Measurements from ENCODE around the gene CDKL5.

Gene CDKL5

DNA sequence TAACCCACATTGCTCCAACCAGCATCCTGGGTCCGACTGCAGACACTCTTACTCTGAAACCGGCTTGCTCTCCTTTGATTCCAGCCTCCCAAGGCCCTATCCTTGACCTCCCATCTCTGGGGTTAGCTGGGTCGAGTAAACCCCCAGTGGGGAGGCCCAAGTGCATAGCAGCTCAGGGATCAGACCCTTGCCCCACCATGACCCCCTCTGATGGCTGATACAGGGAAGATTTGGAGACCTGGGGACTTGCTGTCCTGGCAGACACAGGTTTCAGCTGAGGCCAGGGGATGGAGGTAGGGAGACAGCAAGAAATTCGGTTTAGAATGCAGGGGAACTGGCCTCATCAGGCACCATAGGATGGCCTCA lies 23.6 kb upstream of the CDKL5 start:
- no peak for DNase-seq
- H3K27me3 ChIP-seq (replicated peaks) = no peaks in the 10 kb centered on the region
- TF ChIP-seq, protein P1, sequence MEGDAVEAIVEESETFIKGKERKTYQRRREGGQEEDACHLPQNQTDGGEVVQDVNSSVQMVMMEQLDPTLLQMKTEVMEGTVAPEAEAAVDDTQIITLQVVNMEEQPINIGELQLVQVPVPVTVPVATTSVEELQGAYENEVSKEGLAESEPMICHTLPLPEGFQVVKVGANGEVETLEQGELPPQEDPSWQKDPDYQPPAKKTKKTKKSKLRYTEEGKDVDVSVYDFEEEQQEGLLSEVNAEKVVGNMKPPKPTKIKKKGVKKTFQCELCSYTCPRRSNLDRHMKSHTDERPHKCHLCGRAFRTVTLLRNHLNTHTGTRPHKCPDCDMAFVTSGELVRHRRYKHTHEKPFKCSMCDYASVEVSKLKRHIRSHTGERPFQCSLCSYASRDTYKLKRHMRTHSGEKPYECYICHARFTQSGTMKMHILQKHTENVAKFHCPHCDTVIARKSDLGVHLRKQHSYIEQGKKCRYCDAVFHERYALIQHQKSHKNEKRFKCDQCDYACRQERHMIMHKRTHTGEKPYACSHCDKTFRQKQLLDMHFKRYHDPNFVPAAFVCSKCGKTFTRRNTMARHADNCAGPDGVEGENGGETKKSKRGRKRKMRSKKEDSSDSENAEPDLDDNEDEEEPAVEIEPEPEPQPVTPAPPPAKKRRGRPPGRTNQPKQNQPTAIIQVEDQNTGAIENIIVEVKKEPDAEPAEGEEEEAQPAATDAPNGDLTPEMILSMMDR (IDR thresholded peaks at IDR 0.05; ENCODE audit: low read depth, low read length, missing control alignments) = no peak
- no peaks in the 10 kb centered on the region for H3K36me3 ChIP-seq (replicated peaks)
- in situ Hi-C loops (cut with HindIII; ENCODE audit: low pct_ligation_motif_present, low sequenced_read_pairs) = no loop called here
- no peak overlapping the region for H3K27ac ChIP-seq
- H3K4me3 ChIP-seq (ENCODE audit: low read depth, low read length) = no peak overlapping the region

DNA sequence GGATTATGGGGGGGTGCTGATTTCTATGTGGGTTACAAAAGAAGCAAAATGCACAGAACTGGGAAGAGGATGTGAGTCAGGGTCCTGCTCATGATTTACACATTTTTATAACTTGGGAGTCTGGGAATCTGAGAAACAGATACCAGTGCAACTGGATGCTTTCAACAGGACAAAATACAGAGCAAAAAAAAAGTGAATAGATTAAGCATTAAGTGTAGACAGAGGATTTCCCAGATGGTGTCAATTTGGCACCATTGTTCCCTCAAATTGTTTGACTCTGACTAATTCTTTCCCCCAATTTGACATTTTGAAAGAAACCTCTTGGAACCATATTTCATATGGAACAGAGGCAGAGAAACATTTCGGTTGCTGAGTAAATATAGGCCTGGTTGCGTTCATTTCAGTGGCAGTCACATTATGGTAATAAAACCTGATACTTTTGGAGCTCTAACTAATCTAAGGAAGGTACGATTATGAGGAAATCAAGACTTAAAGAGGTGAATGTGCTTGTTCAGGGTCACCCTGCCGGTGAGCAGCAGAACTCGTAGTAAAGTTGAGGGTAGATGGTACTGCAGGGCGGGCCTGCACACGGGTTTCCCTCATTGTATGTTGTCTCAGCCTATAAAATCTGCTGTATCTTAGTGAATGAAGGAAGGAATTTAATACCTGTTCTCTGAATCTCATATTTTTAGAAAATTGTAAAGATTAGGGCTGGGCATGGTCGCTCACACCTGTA lies 18.7 kb upstream of the CDKL5 start:
- Histone ChIP-seq H3K27me3 (replicated peaks) (no peaks in the 10 kb centered on the region), H3K4me3 (ENCODE audit: low read depth, low read length) (no peak overlapping the region), H3K27ac (no peak overlapping the region), H3K36me3 (replicated peaks) (no peaks in the 10 kb centered on the region)
- in situ Hi-C loops (cut with HindIII; ENCODE audit: low pct_ligation_motif_present, low sequenced_read_pairs) = no loop called here
- TF ChIP-seq, protein P1 (IDR thresholded peaks at IDR 0.05; ENCODE audit: low read depth, low read length, missing control alignments) = no peak
- DNase-seq = no peak

DNA sequence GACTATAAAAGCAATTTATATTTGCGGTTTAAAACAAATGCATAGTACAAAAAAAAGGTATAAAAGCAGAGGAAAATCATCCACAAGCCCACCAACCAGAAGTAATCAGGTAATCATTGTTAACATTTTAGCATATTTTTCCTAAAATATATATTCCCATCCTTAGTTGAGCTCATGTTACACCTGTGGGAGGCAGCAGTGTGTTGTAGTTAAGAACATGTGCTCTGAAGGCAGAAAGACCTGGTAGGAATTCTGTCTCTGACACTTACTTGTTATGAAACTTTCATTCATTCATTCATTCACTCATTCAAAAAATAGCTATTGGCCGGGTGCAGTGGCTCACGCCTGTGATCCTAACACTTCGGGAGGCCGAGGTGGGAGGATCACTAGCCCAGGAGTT lies 15.4 kb upstream of the CDKL5 start:
- in situ Hi-C loops (cut with HindIII; ENCODE audit: low pct_ligation_motif_present, low sequenced_read_pairs) = no loop called here
- DNase-seq = peak; percentile 36
- no peak overlapping the region for H3K4me3 ChIP-seq (ENCODE audit: low read depth, low read length)

DNA sequence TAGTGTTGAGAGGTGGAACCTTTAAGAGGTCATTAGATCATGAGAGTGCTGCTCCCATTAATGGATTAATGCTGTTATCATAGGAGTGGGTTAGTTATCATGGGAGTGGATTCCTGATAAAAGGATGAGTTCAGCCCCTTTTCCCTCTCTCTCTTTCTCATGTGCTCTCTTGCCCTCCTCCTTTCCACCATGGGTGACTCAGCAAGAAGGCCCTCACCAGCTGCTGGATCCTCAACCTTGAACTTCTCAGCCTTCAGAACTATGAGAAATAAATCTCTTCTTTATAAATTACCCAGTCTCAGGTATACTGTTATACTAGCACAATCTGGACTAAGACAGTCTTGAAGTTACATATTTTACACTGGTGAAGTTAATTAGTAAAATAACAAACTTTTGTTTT lies 10.0 kb upstream of the CDKL5 start:
- in situ Hi-C loops (cut with HindIII; ENCODE audit: low pct_ligation_motif_present, low sequenced_read_pairs) = no loop called here
- Histone ChIP-seq H3K4me3 (ENCODE audit: low read depth, low read length) (no peak overlapping the region), H3K36me3 (replicated peaks) (no peaks in the 10 kb centered on the region), H3K27me3 (replicated peaks) (no peaks in the 10 kb centered on the region), H3K27ac (no peak overlapping the region)
- DNase-seq = peak; percentile 13
- TF ChIP-seq, protein P1 (IDR thresholded peaks at IDR 0.05; ENCODE audit: low read depth, low read length, missing control alignments) = no peak

More for the DNA sequence above, 15.4 kb upstream of the CDKL5 start:
- Histone ChIP-seq H3K36me3 (replicated peaks) (no peaks in the 10 kb centered on the region), H3K27me3 (replicated peaks) (no peaks in the 10 kb centered on the region), H3K27ac (no peak overlapping the region)
- TF ChIP-seq, protein P1 (IDR thresholded peaks at IDR 0.05; ENCODE audit: low read depth, low read length, missing control alignments) = peak; percentile 40

DNA sequence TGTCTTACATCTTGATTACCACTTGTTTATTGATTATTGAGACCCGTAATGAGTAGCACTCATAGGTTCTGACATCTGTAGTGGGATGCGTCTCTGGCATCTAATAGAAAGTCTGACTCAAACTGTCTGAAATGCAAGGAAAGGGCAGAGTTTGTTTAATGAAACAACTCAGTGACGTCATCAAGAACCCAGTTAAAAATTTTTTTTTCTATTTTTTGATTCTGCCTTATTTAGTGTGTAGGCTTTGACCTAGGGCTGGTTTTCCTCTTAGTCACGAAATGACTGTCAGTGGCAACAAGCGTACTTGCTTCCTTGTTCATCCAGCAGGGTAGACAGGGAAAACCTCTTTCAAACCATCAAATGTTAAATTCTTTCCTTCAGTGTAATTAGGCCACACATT lies 3.1 kb upstream of the CDKL5 start:
- Histone ChIP-seq H3K27ac (peak overlapping the region; percentile 39), H3K27me3 (replicated peaks) (no peaks in the 10 kb centered on the region), H3K4me3 (ENCODE audit: low read depth, low read length) (no peak overlapping the region), H3K36me3 (replicated peaks) (no peaks in the 10 kb centered on the region)
- DNase-seq = peak; percentile 78
- in situ Hi-C loops (cut with HindIII; ENCODE audit: low pct_ligation_motif_present, low sequenced_read_pairs) = no loop called here
- TF ChIP-seq, protein P1 (IDR thresholded peaks at IDR 0.05; ENCODE audit: low read depth, low read length, missing control alignments) = peak; percentile 22

DNA sequence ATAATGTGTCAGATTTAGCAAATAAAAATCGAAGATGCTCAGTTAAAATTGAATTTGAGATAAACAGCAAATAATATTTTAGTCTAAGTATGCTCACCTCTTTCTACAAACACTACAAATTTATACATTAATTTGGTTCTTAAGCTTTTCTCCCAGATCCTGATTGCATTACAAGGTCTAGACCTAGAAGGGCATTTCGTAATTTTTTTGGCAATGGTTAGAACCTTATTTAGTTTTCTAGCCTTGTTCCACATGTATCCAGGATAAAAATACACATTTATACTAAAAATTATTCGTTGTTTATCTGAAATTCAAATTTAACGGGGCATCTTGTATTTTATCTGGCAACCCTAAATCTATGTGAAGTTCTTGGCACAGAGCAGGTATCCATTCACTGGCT lies 2.5 kb upstream of the CDKL5 start:
- peak overlapping the region; percentile 39 for H3K27ac ChIP-seq
- H3K4me3 ChIP-seq (ENCODE audit: low read depth, low read length) = no peak overlapping the region
- in situ Hi-C loops (cut with HindIII; ENCODE audit: low pct_ligation_motif_present, low sequenced_read_pairs) = no loop called here
- DNase-seq = no peak
- no peaks in the 10 kb centered on the region for H3K36me3 ChIP-seq (replicated peaks)
- TF ChIP-seq, protein P1 (IDR thresholded peaks at IDR 0.05; ENCODE audit: low read depth, low read length, missing control alignments) = no peak
- no peaks in the 10 kb centered on the region for H3K27me3 ChIP-seq (replicated peaks)
